Measurements from ENCODE around the gene PLXNB1.

PLXNB1 gene

DNA sequence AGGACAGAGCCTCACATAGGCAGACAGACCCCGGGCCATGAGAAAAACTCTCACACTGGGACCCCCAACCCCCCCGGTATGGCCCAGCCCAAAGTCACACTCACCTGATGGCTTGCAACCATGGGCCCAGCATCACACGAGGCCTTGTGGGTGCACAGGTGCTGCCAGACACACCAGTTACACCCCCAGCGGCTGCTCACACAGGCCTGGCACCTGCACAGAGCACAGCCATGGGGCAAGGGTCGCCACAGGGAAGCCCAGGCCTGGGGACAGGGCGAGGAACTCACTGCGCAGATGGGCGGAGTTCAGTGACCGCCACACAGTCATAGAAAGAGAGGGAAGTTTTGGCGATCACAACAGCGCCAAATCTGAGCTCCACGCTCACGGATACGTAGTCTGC, 9.3 kb downstream of the PLXNB1 start:
- peaks cover 72% of the 10 kb centered on the region for H3K36me3 ChIP-seq
- H3K27me3 ChIP-seq (ENCODE audit: insufficient read depth, low read depth, severe bottlenecking) = no peaks in the 10 kb centered on the region

DNA sequence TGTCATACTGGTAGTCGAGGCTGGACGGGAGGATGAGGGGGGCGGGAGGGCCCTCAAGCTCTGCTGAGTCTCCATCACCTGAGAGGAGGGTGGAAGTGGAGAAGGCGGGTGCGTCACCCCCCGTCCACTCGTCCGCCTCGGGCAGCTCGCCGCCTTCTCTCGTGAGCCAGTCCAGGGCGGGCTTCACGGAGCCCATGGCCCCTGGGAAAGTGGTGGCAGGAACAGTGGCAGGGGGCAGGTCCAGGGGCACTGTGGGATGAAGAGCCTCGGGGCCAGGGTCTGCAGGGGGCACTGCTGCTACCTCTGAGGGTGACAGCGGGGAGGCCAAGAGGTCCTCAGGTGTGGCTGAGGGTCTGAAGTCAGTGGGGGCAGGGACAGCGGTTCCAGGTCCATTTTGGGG, 10.3 kb downstream of the PLXNB1 start:
- Histone ChIP-seq H3K4me3 (ENCODE audit: low read depth, low read length) (no peak overlapping the region), H3K9me3 (ENCODE audit: severe bottlenecking) (no peaks in the 10 kb centered on the region), H3K36me3 (peaks cover 73% of the 10 kb centered on the region), H3K27ac (no peak overlapping the region), H3K27me3 (ENCODE audit: insufficient read depth, low read depth, severe bottlenecking) (no peaks in the 10 kb centered on the region)
- TF ChIP-seq, protein P1, sequence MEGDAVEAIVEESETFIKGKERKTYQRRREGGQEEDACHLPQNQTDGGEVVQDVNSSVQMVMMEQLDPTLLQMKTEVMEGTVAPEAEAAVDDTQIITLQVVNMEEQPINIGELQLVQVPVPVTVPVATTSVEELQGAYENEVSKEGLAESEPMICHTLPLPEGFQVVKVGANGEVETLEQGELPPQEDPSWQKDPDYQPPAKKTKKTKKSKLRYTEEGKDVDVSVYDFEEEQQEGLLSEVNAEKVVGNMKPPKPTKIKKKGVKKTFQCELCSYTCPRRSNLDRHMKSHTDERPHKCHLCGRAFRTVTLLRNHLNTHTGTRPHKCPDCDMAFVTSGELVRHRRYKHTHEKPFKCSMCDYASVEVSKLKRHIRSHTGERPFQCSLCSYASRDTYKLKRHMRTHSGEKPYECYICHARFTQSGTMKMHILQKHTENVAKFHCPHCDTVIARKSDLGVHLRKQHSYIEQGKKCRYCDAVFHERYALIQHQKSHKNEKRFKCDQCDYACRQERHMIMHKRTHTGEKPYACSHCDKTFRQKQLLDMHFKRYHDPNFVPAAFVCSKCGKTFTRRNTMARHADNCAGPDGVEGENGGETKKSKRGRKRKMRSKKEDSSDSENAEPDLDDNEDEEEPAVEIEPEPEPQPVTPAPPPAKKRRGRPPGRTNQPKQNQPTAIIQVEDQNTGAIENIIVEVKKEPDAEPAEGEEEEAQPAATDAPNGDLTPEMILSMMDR (IDR thresholded peaks at IDR 0.05; ENCODE audit: low read depth, low read length) = no peak
- no peak for DNase-seq

More for the DNA sequence above, 9.3 kb downstream of the PLXNB1 start:
- no peaks in the 10 kb centered on the region for H3K9me3 ChIP-seq (ENCODE audit: severe bottlenecking)
- DNase-seq = no peak
- H3K4me3 ChIP-seq (ENCODE audit: low read depth, low read length) = no peak overlapping the region
- TF ChIP-seq, protein P1 (IDR thresholded peaks at IDR 0.05; ENCODE audit: low read depth, low read length) = no peak
- no peak overlapping the region for H3K27ac ChIP-seq

DNA sequence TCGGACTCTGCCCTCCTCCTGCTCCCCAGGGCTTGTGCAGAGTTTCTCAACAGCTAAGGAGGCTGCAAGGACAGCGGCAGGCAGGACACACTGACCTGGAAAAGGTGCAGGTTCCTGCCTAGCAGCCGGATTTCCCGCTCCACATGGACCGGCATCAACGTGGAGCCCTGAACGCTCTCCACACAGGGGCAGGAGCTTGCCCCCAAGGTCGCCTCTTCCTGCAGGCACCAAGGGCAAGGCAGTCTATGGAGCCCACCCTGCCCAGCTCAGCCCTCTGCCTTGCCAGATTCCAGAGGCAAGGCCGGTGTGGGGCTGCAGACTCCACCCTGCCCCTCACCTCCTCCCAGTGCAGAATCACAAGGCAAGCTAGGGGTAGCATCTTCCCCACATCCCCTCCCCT, 10.7 kb downstream of the PLXNB1 start:
- peaks cover 72% of the 10 kb centered on the region for H3K36me3 ChIP-seq
- H3K4me3 ChIP-seq (ENCODE audit: low read depth, low read length) = no peak overlapping the region
- TF ChIP-seq, protein P1 (IDR thresholded peaks at IDR 0.05; ENCODE audit: low read depth, low read length) = no peak
- no peak for DNase-seq
- H3K27ac ChIP-seq = no peak overlapping the region
- H3K27me3 ChIP-seq (ENCODE audit: insufficient read depth, low read depth, severe bottlenecking) = no peaks in the 10 kb centered on the region
- no peaks in the 10 kb centered on the region for H3K9me3 ChIP-seq (ENCODE audit: severe bottlenecking)

DNA sequence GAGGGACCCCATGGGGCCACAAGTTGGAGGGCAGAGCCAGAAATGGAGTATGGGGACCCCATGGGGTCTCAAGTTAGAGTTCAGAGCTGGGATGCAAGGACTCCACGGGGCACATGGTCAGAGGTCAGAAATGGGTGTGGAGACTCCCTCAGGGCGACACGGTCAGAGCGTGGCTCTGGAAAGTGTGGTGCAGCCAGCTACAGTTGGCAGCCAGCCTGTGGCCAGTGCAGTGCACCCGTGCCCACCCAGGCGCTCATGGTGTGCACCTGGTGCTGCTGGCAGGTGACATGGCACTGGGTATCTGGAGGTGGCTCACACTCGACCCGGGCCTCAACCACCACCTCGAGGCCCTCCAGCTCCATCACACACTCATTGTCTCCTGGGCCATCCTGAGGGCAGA, 11.2 kb downstream of the PLXNB1 start:
- Histone ChIP-seq H3K4me3 (ENCODE audit: low read depth, low read length) (no peak overlapping the region), H3K36me3 (peaks cover 72% of the 10 kb centered on the region), H3K9me3 (ENCODE audit: severe bottlenecking) (no peaks in the 10 kb centered on the region)

DNA sequence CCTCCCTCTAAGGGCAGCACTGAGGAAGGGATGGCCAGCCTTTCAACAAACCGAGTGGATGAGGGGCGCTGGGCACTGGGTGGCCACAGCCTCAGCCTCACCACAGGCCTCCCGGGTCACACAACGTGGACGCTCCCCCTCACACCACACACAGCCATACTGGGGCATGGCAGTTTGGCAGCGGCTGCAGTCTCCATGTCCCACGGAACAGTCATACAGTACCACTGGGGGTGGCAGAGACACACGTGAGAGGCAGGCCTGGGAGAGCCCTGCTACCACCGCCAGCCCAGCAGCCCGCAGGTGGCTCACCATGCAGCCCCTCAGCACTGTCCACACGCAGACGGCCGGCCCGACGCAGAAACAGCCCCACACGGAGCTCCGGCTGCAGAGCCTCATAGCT, 11.7 kb downstream of the PLXNB1 start:
- no peaks in the 10 kb centered on the region for H3K9me3 ChIP-seq (ENCODE audit: severe bottlenecking)
- TF ChIP-seq, protein P1 (IDR thresholded peaks at IDR 0.05; ENCODE audit: low read depth, low read length) = no peak
- H3K27ac ChIP-seq = no peak overlapping the region
- H3K36me3 ChIP-seq = peaks cover 72% of the 10 kb centered on the region
- no peaks in the 10 kb centered on the region for H3K27me3 ChIP-seq (ENCODE audit: insufficient read depth, low read depth, severe bottlenecking)
- no peak overlapping the region for H3K4me3 ChIP-seq (ENCODE audit: low read depth, low read length)
- DNase-seq = no peak

More for the DNA sequence above, 11.2 kb downstream of the PLXNB1 start:
- no peaks in the 10 kb centered on the region for H3K27me3 ChIP-seq (ENCODE audit: insufficient read depth, low read depth, severe bottlenecking)
- TF ChIP-seq, protein P1 (IDR thresholded peaks at IDR 0.05; ENCODE audit: low read depth, low read length) = no peak
- no peak overlapping the region for H3K27ac ChIP-seq
- no peak for DNase-seq

DNA sequence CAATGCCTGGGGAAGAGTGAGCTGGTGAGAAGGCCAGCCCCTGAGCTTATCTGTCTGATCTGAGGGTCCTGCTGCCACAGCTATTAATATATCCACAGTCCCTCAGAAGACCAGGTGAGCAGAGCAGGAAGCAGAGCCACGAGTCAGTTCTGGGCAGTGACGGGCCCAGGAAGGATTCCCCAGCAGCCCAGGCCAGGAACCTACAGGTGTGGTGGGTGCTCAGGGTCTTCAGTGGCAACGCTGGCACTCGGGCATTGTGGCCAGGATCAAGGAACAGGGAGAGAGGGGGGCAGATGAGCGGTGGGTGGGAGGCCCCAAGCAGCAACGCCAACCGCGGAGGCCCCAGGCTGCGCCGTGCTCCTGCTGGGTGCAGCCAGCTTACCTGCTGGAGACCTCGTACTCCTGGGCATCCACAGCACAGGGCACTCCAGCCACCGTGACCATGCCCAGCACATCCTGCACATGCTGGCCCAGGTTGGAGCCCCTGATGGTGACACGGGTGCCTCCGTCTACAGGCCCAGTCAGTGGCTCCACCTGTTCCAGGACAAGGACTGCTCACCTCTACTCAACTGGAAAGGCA, 12.3 kb downstream of the PLXNB1 start:
- Histone ChIP-seq H3K4me3 (ENCODE audit: low read depth, low read length) (no peak overlapping the region), H3K9me3 (ENCODE audit: severe bottlenecking) (no peaks in the 10 kb centered on the region), H3K27ac (no peak overlapping the region), H3K36me3 (peaks cover 75% of the 10 kb centered on the region), H3K27me3 (ENCODE audit: insufficient read depth, low read depth, severe bottlenecking) (no peaks in the 10 kb centered on the region)
- no peak for DNase-seq
- TF ChIP-seq, protein P1 (IDR thresholded peaks at IDR 0.05; ENCODE audit: low read depth, low read length) = no peak

Data from WERI-Rb-1 (cell line).